Stromal cell of bone marrow (primary cell): Measurements from ENCODE around the gene REN.
A peak's percentile ranks its signal among the peaks of the same experiment; 100 is the strongest.

Experiments used
- DNase-seq: peaks from one replicate; pipeline ENCODE4 v3.0.0-alpha.2; 2012; ENCODE audit warnings: low read depth

The REN gene

DNA sequence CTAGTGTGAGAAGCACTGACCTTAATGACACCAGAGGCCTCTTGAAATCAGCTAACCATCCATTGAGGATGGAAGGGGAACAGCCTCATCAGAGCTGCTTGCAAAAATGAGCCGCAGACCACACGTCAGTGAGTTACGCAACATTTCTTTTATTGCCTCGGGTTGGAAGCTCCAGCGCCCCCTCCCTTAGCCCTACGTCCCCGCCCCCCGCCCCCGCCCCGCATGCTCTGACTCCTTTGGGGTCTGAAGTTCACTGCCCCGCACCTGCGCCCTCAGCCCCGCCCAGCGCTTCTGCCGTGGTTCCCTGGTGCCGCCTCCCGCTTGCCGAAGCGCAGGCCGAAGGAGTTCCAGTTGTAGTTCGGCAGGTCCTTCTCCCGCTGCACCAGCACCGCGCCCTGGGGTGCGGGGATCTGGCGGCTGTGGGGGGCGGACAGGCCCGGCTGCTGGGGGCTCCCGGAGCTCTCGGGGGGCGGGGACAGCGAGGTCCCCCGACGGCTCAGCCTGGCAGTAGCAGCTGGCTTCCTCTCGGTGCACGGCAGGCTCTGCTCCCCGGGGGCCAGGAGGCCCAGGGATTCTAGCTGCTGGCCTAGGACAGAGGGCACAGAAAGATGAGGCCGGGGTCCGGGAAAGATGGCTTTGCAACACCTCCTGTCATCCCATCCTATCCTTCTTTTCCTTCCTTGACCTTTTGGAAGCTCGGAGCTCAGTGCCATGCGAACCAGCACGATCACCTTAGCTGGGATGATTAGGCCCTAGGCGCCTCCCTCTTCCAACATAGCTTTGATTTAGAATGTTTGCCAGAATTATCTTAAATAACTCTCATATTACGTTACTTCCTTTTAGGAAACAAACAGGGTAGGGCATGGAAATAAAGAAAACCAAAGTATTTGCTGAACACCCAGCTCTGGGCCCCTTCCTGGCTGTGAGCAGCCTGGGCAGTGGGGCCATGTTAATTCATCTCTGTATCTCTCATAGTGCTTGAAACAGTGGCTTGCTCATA, 24.4 kb upstream of the REN start:
- peak; percentile 26 for DNase-seq

DNA sequence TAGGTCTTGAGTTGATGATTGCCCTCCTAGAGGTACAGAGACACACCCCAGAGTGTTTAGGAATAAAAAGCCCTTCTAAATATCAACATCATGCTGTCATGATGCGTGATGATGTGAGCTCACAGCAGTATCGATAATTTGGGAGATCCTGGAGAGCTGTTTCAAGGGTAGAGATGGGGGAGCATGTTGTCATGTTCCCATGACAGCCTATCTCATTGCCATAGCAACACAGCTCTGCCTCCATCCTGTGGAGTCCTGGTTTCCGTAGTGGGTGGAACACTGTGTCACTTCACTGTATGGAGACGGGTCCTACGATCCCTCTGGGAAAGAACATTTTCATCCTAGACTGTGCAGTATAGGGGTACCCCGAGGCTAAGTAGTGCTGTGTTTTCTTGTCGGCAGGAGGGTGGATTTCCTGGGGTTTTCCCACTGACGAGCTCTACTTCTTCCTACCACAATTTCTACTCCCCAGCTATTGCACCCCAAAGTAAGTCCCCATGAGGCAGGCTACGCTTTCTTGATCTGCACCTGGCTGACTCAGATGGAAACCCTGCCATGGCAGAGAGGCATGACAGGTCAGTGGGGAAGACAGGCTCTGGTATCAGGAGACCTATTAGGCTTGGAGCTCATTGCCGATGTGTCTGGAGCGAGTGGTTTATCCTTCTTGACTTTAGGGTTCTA, 23.0 kb upstream of the REN start:
- DNase-seq: no peak

DNA sequence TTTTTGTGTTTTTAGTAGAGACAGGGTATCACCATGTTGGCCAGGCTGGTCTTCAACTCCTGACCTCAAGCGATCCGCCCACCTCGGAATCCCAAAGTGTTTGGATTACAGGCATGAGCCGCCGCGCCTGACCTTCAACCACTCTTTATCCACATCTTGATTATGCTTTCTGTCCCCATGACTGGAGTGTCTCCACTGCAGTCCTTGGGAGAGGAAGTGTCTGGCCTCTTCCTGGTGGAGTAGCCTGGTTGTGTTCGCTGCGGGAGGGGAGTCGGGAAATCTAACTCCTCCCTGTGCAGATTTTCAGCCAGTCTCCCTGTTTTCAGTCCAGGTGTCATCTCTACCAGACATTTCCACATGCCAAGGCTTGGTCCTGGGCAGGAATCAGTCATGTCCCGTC, 20.5 kb upstream of the REN start:
- no peak for DNase-seq

DNA sequence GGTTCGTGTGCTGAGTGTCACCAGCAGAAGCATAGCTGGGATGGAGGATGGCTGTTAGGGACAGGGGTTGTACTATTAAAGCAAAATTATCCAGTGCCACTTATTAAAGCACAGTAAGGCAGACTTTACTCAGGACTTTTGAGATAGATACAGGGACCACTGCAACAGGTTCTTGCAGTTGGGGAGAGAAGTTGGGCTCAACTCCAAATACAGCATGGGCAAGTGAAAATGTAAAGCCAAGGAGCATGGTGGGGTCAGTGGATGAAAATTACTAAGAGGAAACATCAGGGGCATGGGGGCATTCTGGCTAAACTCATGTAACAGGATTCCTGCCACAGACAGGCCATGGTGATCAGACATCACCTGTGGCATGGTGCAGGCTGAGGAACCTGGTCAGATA, 15.0 kb upstream of the REN start:
- no peak for DNase-seq

DNA sequence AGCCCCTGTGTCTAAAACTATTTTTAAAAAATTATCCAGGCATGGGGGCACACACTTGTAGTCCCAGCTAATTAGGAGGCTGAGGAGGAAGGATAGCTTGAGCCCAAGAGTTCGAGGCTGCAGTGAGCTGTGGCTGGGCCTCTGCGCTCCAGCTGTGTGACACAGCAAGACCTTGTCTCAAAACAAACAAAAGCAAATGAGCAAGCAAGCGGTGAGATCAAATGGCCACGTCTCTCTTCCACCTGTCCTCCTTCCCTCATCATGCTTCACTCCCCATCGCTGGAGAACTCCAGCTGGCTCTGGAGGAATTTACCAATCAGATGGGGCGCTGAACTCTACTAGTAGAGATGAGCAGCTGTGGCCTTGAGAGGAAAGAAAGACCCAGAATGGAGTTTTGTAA, 14.0 kb upstream of the REN start:
- DNase-seq: no peak

DNA sequence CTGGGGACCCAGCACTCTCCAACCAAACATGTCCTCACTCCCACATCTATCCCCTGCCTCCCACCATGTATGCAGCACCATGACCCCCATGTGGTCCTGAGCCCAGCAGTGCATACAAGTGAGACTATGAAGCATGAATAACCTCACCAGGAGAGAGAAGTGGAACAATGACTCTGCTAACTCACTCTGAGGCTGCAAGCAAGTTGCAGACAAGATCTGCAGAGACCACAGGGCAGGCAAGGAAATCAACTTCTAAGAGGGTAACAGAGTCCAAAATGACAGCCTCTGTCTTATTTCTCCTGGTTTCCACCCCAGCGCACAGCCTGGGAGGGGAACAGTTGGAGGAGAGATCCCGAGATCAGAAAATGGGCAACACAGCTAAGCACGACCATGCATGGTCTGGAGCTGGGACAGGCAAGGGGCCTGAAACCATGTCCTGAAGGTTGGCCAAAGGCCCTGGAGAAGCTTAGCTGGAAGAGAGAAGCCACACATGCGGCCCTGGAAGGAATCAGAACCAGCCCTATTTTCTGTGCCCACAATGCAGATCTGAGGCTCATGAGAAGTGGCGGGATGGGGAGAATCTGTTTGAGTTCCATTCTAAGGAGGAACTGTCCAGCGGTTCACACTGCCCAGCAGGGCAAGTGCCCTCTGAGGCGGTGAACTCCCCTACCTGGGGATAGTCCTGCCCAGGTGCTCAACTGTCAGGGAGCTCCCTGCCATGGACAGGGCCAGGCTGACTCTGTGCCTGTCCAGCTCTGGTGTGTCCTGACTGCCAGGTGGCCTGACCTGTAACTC, 12.5 kb upstream of the REN start:
- DNase-seq: no peak

DNA sequence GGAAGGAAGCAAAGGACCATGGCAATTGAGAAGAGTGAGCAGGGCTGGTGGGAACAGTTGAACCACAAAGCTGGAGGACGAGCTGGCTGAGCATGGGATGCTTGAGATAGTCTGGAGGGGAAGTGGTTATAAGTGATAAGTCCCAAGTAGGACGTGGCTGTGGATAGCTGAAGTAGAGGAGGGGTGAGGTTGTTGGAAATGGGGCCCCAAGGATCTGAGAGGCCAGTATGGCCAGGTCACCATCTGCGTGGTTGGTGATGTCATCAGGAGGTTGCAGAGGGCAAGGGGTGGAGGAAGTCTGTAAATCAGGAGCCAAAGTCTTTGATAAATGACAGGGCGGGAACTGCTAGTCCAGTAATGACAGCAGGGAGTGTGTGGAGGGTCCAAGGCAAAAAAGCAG, 11.0 kb upstream of the REN start:
- no peak for DNase-seq

DNA sequence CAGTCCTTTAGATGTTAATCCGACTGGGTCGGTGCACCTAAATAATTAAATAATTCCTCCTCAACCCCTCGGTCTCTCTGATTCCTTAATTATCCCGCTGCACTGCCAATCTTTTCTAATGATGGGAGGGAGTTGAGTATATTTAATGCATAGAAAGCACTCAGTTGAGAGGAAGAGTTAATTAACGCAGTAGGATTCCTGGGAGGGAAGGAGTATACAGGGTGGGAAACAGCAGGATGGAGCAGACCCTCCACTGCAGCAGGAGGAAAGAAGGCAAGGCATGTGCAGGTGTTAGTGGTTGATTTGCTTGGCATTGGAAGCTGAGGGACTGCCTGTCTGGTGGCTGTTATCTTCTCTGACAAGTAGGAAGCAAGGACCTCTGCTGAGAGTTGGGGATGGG, 9.9 kb upstream of the REN start:
- DNase-seq: no peak

DNA sequence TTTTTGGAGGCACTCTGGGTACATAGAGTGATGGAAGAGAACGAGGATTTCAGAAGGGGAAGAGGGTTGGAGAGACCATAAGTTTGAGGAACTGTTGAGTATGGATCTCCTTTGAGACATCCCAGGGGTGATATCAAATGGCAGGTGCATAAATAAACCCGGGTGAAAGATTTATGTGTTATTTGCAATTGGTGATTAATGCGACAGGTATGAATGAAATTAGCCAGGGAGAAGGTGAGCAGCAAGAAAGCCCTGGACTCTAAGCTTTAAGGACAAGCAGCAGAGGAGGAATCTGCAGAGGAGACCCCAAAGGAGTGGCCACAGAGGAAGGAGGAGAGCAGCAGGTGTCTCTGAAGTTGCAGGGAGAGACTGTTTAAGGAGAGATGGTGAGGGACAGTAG, 8.8 kb upstream of the REN start:
- no peak for DNase-seq

DNA sequence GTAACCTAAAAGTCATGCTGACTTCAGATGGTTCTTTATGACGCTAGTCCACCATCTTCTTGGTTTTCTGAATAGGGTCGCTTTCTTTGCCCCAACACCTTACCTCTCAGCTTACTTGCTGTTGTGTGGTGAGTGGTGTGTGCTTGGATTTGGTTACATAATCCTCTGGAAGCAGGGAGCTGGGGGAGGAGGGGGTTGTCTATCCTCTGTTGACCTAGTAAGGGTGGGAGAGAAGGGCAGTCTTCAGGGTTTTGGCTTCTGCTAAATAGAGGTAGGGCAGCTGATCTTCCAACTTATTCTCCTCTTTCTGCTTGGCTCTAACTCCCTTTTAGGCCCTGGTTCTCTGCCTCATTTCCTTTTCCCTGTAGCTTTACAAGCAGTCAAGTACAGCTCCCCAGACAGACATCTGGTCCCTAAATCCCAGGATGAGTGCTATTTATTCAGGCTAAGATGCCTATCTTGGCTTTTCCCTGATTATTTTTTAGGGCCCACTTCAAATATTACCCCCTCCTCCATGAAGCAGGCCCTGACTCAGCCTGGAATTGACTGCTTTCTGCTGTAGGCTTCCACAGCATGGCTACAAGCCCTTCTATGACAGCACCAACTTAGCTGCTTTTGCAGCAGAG, 6.4 kb upstream of the REN start:
- DNase-seq: no peak

DNA sequence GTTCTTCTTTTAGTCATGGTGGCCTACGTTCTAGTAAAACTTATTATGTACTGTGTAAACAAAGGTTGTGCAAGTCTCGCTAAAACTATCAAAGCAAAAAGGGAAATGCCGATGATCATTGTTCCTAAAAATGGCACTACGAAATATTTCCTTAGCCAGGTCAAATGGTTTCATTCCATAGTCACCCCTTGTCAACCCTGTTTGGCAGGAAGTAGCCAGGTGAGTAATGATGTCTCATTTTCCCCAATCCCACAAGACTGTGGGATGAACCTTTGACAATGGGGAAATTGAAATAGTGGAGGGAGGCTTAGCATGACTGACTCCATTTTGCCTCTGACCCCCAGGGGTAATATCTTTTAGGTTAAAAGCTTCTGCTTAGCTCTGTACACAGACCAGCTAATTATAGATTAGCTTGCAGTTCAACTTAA, 5.6 kb upstream of the REN start:
- peak; percentile 13 for DNase-seq

DNA sequence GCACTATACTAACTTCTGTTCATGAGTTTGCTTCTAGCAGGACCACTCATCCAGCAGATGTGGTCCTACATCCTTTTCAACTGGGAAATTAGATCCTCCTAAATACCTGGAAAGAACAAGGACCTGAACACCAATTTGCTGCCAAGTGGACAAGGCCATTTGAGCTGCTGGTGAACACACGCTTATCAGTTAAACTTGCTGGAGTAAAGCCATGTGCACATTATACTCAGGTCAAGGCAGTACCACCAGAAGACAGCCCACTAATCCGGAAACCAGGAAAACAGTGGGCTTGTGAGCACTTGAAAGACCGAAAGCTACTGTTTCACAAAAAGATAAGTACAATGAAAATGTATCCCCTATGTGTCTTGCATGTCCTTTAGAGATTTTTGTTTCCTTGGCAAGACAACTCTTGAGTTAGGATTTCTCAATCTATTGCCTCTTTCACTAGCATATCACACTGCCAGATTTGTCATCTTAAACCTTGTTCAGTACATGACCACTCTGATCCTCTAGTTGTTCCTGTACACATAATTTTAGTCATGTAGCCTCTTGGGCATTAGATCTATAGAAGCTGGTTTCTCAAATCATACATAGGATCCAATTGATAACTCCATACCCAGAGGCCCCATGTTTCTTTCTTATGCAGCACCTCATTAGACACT, 4.5 kb upstream of the REN start:
- no peak for DNase-seq

DNA sequence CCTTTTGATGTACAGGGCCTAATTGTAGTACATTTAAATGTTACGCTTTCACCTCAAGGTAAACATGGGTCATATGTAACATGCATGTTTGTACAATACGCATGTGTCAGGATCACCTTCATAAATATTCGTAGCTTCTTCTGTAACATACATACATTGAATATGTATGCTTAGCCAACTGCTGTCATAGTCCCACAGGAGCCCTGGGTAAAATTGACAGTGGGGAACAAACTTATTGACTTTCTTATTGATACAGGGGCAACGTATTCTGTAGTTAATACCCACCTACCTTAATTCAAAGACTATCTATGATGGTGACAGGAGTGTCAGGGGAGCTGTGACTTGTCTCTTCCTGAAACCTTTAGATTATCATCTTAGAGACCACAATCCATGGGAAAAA, 3.7 kb upstream of the REN start:
- DNase-seq: no peak

DNA sequence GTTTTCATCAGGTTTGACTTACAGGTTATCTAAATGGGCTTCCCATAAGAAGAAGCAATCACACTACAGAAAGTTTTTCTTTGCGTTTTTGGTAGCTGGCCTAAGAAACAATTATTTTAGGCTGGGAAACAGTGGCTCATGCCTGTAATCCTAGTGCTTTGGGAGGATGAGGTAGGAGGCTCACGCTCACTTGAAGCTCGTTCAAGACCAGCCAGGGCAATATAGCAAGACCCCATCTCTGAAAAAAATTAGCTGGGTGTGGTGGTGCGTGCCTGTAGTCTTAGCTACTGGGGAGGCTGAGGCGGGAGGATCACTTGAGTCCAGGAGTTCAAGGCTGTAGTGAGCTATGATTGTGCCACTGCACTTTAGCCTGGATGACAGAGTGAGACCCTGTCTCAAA, 1.6 kb upstream of the REN start:
- DNase-seq: no peak

DNA sequence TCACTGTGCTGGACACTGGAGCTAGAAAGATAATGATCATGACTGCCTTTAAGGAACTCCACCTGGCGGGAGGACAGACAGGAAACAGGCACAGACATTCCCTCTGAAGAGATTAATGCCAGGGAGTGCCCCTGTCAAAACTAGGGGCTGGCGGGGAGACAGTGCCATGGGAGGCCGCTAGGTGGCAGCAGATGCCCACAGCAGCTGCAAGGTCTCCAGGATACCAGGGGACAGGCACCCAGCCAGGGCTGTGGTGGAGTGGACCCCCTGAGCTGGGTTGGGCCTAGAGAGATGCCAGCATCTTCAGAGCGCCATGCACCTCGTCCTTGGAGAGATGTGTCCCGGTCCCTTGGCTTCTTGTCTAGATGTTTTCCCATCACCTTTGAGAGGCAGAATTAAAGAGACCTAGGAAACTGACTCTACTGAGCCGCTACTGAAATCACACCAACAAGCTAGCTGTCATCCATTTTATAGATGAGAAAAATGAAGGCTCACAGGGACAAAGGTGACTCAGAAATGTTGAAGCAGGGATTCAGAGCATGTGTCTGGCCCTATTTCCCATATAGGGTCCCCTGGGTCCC, 3.6 kb downstream of the REN start:
- DNase-seq: peak; percentile 26

DNA sequence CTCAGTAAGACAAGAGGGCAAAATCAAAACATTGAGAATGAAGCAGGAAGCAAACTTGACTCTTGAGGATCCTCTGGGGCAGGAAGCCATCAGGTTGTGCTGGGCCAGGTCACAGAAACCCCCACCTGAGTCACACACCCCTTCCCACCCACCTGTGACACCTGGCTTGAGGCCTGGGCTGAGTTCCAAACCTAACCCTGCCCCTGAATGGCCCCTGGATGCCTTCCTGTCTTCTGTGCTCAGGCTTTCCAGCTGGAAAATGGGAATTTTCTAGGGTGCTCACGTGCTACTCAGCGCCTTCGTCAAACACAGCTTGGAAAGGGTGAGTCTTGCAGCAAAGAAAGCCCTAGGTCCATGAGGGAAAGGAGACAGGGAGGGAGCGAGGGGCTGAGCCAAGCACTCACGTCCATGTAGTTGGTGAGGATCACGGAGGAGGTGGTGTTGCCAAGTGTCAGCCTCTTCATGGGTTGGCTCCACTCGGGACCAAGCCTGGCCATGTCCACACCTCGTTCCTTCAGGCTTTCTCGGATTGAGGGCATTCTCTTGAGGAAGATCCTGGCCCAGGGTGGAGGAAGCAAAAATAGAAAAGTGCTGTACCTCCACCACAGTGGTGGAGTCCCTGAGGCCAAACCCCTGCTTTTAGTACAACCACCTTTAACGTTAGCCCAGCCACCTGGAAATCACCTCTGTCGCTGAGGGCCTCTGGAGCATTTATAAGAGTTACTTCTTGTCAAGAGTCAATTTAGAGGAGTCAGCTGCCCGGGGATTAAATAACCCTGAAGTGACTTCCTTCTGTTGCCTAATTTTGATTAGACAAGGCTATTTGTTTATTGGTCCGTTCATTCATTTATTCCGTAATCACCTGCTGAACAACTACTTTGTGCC, 4.3 kb downstream of the REN start:
- no peak for DNase-seq

DNA sequence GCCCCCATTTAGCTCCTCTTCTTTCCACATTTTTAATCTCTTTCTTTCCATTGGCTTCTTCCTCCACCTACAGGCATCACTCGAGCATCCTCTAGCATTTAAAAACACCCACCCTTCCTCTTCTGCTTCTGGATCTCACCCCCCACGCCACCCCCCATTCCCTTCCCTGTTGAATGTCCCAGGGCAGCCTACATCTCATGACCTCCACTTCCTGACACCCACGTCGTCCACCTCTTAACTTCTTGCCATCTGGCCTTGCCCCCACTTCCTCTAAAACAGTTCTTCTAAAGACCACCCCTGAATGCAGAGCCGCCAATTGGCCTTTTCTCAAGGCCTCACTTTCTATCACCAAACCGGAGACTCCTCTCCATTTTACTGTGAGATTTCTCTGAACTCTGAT, 8.2 kb downstream of the REN start:
- DNase-seq: no peak

DNA sequence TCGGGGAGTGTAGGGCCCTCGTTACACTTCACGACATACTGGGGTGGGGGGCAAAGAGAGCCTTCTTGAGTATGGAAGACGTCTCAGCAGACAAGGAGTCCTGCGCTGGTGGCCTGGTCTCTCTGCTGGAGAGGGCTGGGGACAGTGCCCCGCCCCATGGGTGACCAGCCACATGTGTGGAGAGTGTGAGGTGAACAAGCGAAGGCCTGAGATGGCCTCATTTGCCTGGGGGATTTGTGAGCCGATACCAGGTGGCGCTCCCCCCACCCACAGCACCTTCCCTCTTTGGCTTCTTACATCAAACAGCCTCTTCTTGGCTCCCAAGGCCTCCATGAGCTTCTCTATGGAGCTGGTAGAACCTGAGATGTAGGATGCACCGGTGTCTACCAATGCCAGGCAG, 10.3 kb downstream of the REN start:
- no peak for DNase-seq

DNA sequence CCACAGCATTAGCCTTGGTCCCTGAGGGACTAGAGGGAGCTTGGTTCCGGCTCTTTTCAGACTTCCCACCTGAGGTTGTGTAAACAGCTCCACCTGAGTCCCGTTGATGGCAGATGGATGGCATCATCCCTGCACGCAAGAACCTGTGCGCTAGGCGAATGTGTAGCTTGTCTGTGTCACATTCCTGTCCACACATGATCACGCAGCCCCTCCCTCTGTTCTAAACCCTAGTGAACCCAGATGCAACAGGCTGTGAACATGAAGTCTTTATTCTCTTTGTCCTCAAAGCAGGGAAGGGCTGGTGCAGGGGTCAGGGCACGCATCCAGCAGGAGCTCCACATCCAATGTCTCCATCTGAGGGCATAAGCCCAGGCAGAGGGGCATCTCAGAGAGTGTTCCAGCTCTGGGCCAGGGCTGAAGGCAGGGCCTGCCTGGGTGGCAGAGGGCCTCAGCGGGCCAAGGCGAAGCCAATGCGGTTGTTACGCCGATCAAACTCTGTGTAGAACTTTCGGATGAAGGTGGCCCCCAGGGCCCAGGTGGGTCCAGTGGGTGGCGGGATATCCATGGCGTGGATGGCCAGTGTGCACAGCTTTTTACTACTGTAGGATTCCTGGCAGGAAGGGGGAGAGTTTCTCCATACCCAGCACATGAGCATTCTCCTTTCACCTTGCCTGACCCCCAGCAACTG, 11.4 kb downstream of the REN start:
- DNase-seq: no peak

DNA sequence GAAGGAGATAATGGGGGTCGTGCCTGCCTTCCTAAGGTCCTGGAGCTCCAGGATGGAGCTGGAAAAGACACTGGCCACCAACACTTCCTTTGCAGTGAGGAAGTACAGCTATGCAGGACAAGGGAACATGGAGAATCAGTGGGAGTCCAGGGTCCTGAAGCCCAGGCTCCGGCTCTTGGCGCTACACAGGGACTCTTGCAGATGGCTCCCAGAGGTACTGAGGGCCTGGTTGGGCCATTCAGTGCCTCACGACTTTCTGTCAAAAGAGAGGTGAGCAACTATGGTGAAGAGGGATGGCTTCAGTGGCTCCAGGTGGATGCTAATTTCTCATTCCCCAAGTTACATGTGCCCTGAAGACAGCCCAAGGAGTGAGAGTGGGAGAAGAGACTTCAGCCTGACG, 12.5 kb downstream of the REN start:
- DNase-seq: no peak
